Osteocyte (in vitro differentiated cells): ENCODE results near the gene RERG. TPM values are rescaled to one million over a fixed set of nuclear protein-coding genes. Genes with fewer than 3 reads are reported as not detected.

Experiments
- DNase-seq: peaks from one replicate; pipeline ENCODE4 v3.0.0; 2021; ENCODE audit warnings: mixed read lengths; ENCODE audit not compliant: unreplicated experiment; ENCODE audit errors: extremely low spot score
- H3K27ac Mint-ChIP-seq: one replicate; pipeline ENCODE4 v1.8.0; 2021; ENCODE audit warnings: mild to moderate bottlenecking, mixed read lengths; ENCODE audit not compliant: unreplicated experiment
- H3K27me3 Mint-ChIP-seq: one replicate; pipeline ENCODE4 v1.8.0; 2021; ENCODE audit warnings: mixed read lengths; ENCODE audit not compliant: unreplicated experiment
- H3K36me3 Mint-ChIP-seq: one replicate; pipeline ENCODE4 v1.8.0; 2021; ENCODE audit warnings: mixed read lengths; ENCODE audit not compliant: unreplicated experiment
- H3K4me1 Mint-ChIP-seq: one replicate; pipeline ENCODE4 v1.8.0; 2021; ENCODE audit warnings: mixed read lengths; ENCODE audit not compliant: unreplicated experiment
- H3K4me3 Mint-ChIP-seq: one replicate; pipeline ENCODE4 v1.8.0; 2021; ENCODE audit warnings: mild to moderate bottlenecking, moderate library complexity, mixed read lengths; ENCODE audit not compliant: unreplicated experiment
- H3K9me3 Mint-ChIP-seq: one replicate; pipeline ENCODE4 v1.8.0; 2021; ENCODE audit warnings: mixed read lengths; ENCODE audit not compliant: unreplicated experiment
- total RNA-seq: library from RNA; stranded (reverse); gene quantifications from 2 replicates; pipeline ENCODE4 v1.2.1, GENCODE V29; 2021
- TF ChIP-seq, protein P1 (sequence below): fragments of 200-600 bp; sonication (generic); IDR thresholded peaks from 2 replicates; pipeline ENCODE4 v1.5.0; 2021; ENCODE audit warnings: antibody characterized with exemption, mild to moderate bottlenecking, moderate library complexity

The RERG gene
- total RNA-seq, 1 donor from 2014 or later = 92.7 TPM

DNA sequence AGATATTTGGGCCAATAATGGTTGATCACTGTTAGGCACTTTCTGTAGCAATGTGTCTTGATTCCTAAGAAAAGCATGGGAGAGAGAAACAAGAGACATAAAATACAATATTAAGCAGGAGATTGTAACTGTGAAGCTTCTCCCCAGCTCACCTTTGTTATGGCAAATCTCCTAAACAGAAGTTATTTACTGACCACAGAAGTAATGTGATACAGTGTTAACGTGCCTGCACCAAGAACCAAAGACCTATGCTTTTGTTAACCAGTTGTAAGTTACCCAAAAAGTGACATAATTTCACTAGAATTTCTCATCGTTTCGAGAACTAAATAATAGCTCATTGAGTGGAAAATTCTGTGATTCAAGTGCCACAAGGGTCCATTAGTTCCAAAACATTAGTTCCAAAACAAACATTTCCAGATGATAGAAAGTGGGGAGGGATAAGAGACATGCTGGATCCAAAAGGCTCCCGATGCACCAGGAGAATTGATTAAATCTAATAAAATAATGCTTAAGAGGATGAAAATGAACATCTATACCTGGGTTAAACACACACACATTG lies 14.3 kb downstream of the RERG start:
- TF ChIP-seq, protein P1, sequence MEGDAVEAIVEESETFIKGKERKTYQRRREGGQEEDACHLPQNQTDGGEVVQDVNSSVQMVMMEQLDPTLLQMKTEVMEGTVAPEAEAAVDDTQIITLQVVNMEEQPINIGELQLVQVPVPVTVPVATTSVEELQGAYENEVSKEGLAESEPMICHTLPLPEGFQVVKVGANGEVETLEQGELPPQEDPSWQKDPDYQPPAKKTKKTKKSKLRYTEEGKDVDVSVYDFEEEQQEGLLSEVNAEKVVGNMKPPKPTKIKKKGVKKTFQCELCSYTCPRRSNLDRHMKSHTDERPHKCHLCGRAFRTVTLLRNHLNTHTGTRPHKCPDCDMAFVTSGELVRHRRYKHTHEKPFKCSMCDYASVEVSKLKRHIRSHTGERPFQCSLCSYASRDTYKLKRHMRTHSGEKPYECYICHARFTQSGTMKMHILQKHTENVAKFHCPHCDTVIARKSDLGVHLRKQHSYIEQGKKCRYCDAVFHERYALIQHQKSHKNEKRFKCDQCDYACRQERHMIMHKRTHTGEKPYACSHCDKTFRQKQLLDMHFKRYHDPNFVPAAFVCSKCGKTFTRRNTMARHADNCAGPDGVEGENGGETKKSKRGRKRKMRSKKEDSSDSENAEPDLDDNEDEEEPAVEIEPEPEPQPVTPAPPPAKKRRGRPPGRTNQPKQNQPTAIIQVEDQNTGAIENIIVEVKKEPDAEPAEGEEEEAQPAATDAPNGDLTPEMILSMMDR = no peak
- Mint-ChIP-seq H3K36me3 (peaks cover 60% of the 10 kb centered on the region), H3K27ac (peak overlapping the region; percentile 93), H3K27me3 (no peaks in the 10 kb centered on the region), H3K9me3 (peaks cover 19% of the 10 kb centered on the region), H3K4me1 (peaks cover 70% of the 10 kb centered on the region), H3K4me3 (no peak overlapping the region)
- no peak for DNase-seq

DNA sequence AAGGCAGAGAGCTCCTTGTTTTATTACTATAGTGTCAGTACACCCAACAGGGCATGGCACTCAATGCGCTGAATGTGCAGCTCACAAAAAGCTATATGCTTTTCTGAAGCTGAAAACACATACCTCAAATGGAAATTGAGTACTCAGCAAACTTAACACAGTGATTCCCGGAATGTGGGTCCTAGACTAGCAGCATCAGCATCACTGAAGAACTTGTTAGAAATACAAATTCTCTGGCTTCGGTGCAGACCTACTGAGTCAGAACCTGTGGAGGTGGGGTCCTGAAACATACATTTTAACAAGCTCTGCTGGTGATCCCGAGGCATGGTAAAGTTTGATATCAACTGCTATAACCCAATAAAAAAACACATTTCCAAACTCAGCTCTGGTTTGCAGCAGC lies 14.9 kb downstream of the RERG start:
- no peaks in the 10 kb centered on the region for H3K27me3 Mint-ChIP-seq
- TF ChIP-seq, protein P1 = no peak
- DNase-seq = no peak
- H3K4me1 Mint-ChIP-seq = peaks cover 71% of the 10 kb centered on the region
- H3K9me3 Mint-ChIP-seq = peaks cover 22% of the 10 kb centered on the region
- peaks cover 58% of the 10 kb centered on the region for H3K36me3 Mint-ChIP-seq
- H3K27ac Mint-ChIP-seq = peak overlapping the region; percentile 93
- H3K4me3 Mint-ChIP-seq = no peak overlapping the region

- H3K9me3 Mint-ChIP-seq = peaks cover 22% of the 10 kb centered on the region
- peaks cover 71% of the 10 kb centered on the region for H3K4me1 Mint-ChIP-seq
- peaks cover 57% of the 10 kb centered on the region for H3K36me3 Mint-ChIP-seq
- H3K4me3 Mint-ChIP-seq = no peak overlapping the region
- no peaks in the 10 kb centered on the region for H3K27me3 Mint-ChIP-seq
- TF ChIP-seq, protein P1 = no peak
- H3K27ac Mint-ChIP-seq = peak overlapping the region; percentile 93
- DNase-seq = no peak
These were observed 15.7 kb downstream of the RERG start for GRCh38 chr12:15205341-15206010.

- Mint-ChIP-seq H3K27ac (peak overlapping the region; percentile 92), H3K27me3 (no peaks in the 10 kb centered on the region), H3K9me3 (peaks cover 34% of the 10 kb centered on the region), H3K36me3 (peaks cover 64% of the 10 kb centered on the region), H3K4me1 (peaks cover 69% of the 10 kb centered on the region), H3K4me3 (no peak overlapping the region)
- DNase-seq = no peak
- TF ChIP-seq, protein P1 = no peak
These were observed 19.8 kb downstream of the RERG start for GRCh38 chr12:15201456-15201855.

DNA sequence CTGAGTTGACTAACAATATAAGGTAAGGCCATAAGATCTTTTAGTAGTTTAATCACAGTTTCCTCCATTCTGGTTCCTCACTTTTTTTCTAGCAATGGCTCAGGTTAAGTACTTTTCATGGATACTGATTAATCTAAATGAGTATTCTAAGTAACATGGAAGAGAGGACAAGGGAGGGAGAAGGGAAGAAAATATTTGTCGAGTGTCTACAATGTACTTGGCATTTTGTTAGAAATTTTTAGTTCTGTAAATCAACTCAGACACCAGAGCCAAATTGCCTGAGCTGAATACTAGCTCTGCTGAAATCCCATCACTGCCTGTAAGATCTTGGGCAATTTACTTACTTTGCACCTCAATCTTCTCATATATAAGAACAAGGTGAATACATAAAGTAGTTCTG lies 20.2 kb downstream of the RERG start:
- TF ChIP-seq, protein P1 = no peak
- H3K4me1 Mint-ChIP-seq = peaks cover 70% of the 10 kb centered on the region
- H3K9me3 Mint-ChIP-seq = peaks cover 34% of the 10 kb centered on the region
- no peak overlapping the region for H3K4me3 Mint-ChIP-seq
- H3K36me3 Mint-ChIP-seq = peaks cover 61% of the 10 kb centered on the region
- no peaks in the 10 kb centered on the region for H3K27me3 Mint-ChIP-seq
- no peak for DNase-seq
- peak overlapping the region; percentile 92 for H3K27ac Mint-ChIP-seq
